ENCODE data around the gene MDK.

- no peak for TF ChIP-seq POLR2A (IDR thresholded peaks at IDR 0.05)
- no peak for TF ChIP-seq CTCF (IDR thresholded peaks at IDR 0.05)
Observed at GRCh38 chr11:46363455-46364005, 17.9 kb upstream of the MDK start.

All from Peyer's patch (tissue), 4 donors.